ENCODE results near the gene TRIM39.

The TRIM39 gene

GRCh38 chr6:30327232-30327746, 562 bp downstream of the TRIM39 start (continued):
- TF ChIP-seq ZNF433 (tag by site-specific recombination; IDR thresholded peaks at IDR 0.05; ENCODE audit: low read depth) (no peak), BCL6B (tag by site-specific recombination; IDR thresholded peaks at IDR 0.05) (no peak), ZNF768 (tag by site-specific recombination; IDR thresholded peaks at IDR 0.05) (no peak), MYNN (tag by site-specific recombination; IDR thresholded peaks at IDR 0.05; ENCODE audit: borderline replicate concordance) (no peak), ZNF558 (tag by site-specific recombination; IDR thresholded peaks at IDR 0.05) (no peak), CTCF (tag by site-specific recombination; IDR thresholded peaks at IDR 0.05) (no peak), WT1 (tag by site-specific recombination; IDR thresholded peaks at IDR 0.05) (peak; percentile 39), ZNF146 (tag by site-specific recombination; IDR thresholded peaks at IDR 0.05) (no peak), ZNF416 (tag by site-specific recombination; IDR thresholded peaks at IDR 0.05) (no peak), ZNF169 (tag by site-specific recombination; IDR thresholded peaks at IDR 0.05) (no peak), IKZF3 (tag by site-specific recombination; IDR thresholded peaks at IDR 0.05) (no peak), HOXA7 (CRISPR knock-in tag; IDR thresholded peaks at IDR 0.05; ENCODE audit: borderline replicate concordance) (no peak), ZNF549 (tag by site-specific recombination; IDR thresholded peaks at IDR 0.05) (no peak), ZNF701 (tag by site-specific recombination; IDR thresholded peaks at IDR 0.05) (0 out of 2 replicates have a peak, but pooled peaks have one; percentile 32), ZSCAN5A (tag by site-specific recombination; IDR thresholded peaks at IDR 0.05) (no peak), ZNF521 (tag by site-specific recombination; IDR thresholded peaks at IDR 0.05) (no peak), ATF2 (tag by site-specific recombination; IDR thresholded peaks at IDR 0.05; ENCODE audit: low read depth) (no peak), ZBTB26 (tag by site-specific recombination; optimal IDR thresholded peaks at IDR 0.05) (no peak), ZNF692 (tag by site-specific recombination; IDR thresholded peaks at IDR 0.05) (no peak), ZNF548 (tag by site-specific recombination; IDR thresholded peaks at IDR 0.05) (no peak), ZNF366 (tag by site-specific recombination; conservative IDR thresholded peaks at IDR 0.05) (0 out of 2 replicates have a peak, but pooled peaks have one; percentile 18), ZBTB1 (tag by site-specific recombination; IDR thresholded peaks at IDR 0.05) (no peak), PRDM1 (tag by site-specific recombination; IDR thresholded peaks at IDR 0.05) (peak; percentile 8; the same call in 1 of the 2 replicates), ZNF677 (tag by site-specific recombination; IDR thresholded peaks at IDR 0.05) (no peak), SP2 (tag by site-specific recombination; IDR thresholded peaks at IDR 0.05) (peak; percentile 61), ZNF518A (tag by site-specific recombination; conservative IDR thresholded peaks at IDR 0.05; ENCODE audit: low read depth) (no peak), ZNF311 (tag by site-specific recombination; IDR thresholded peaks at IDR 0.05; ENCODE audit: borderline replicate concordance) (no peak)
